ENCODE measurements around the gene C5orf47. TPM values are rescaled to one million over a fixed set of nuclear protein-coding genes. Genes with fewer than 3 reads are reported as not detected.

The C5orf47 gene
- total RNA-seq, 1 experiment from 2014 or later: not detected

- no peak overlapping the region for H3K4me3 ChIP-seq (ENCODE audit: low read length)
- no peaks in the 10 kb centered on the region for H3K27me3 ChIP-seq (ENCODE audit: low read length)
- DNase-seq: no peak
- no peaks in the 10 kb centered on the region for H4K20me1 ChIP-seq (ENCODE audit: insufficient read depth, low read depth, low read length)
- H3K4me2 ChIP-seq (ENCODE audit: low read depth, low read length, poor library complexity, severe bottlenecking): no peak overlapping the region
- H3K9ac ChIP-seq (ENCODE audit: low read length): no peak overlapping the region
- no peaks in the 10 kb centered on the region for H3K79me2 ChIP-seq (ENCODE audit: low read length)
- H3K4me1 ChIP-seq (ENCODE audit: low read length): no peaks in the 10 kb centered on the region
- no peaks in the 10 kb centered on the region for H3K9me3 ChIP-seq (ENCODE audit: low read length)
- no peaks in the 10 kb centered on the region for H3K36me3 ChIP-seq (ENCODE audit: insufficient read depth, low read length)
- no peak overlapping the region for H3K27ac ChIP-seq (ENCODE audit: low read length)
- no peaks in the 10 kb centered on the region for H3K9me2 ChIP-seq (replicated peaks; ENCODE audit: insufficient read depth, low read length)
- no peak overlapping the region for H2AFZ ChIP-seq (ENCODE audit: low read length)
These were observed 35.4 kb upstream of the C5orf47 start for GRCh38 chr5:173953528-173954090.

- H3K9me2 ChIP-seq (replicated peaks; ENCODE audit: insufficient read depth, low read length): no peaks in the 10 kb centered on the region
- no peaks in the 10 kb centered on the region for H3K9me3 ChIP-seq (ENCODE audit: low read length)
- no peaks in the 10 kb centered on the region for H3K79me2 ChIP-seq (ENCODE audit: low read length)
- no peak overlapping the region for H3K27ac ChIP-seq (ENCODE audit: low read length)
- no peak for DNase-seq
- H3K4me3 ChIP-seq (ENCODE audit: low read length): no peak overlapping the region
- H3K4me2 ChIP-seq (ENCODE audit: low read depth, low read length, poor library complexity, severe bottlenecking): no peak overlapping the region
- H3K27me3 ChIP-seq (ENCODE audit: low read length): no peaks in the 10 kb centered on the region
- H3K4me1 ChIP-seq (ENCODE audit: low read length): no peaks in the 10 kb centered on the region
- no peak overlapping the region for H3K9ac ChIP-seq (ENCODE audit: low read length)
- no peak overlapping the region for H2AFZ ChIP-seq (ENCODE audit: low read length)
- no peaks in the 10 kb centered on the region for H3K36me3 ChIP-seq (ENCODE audit: insufficient read depth, low read length)
- H4K20me1 ChIP-seq (ENCODE audit: insufficient read depth, low read depth, low read length): no peaks in the 10 kb centered on the region
These were observed 34.1 kb upstream of the C5orf47 start for GRCh38 chr5:173954671-173955521.

DNA sequence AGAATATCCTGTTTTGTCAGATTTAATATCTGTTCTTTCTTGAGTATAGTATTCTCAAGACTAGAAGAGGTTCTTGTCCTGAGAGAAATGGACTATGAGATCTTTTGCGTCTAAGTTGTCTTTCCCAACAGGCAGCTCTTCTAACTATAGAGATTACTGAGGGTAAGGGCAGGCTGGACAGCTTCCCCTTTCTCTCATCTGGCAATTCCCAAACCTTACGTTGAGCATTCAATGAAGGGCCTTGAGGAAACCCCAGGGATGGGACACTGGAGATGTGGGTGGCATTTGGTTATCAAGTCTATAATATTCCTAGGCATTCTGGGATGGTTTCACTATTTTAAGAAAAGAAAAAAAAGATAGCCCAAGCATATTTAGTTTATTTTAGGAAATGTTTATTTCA, 28.0 kb upstream of the C5orf47 start:
- H3K4me1 ChIP-seq (ENCODE audit: low read length): no peaks in the 10 kb centered on the region
- H2AFZ ChIP-seq (ENCODE audit: low read length): no peak overlapping the region
- no peaks in the 10 kb centered on the region for H3K9me3 ChIP-seq (ENCODE audit: low read length)
- no peaks in the 10 kb centered on the region for H3K27me3 ChIP-seq (ENCODE audit: low read length)
- H4K20me1 ChIP-seq (ENCODE audit: insufficient read depth, low read depth, low read length): no peaks in the 10 kb centered on the region
- H3K79me2 ChIP-seq (ENCODE audit: low read length): no peaks in the 10 kb centered on the region
- no peak for DNase-seq
- no peak overlapping the region for H3K4me3 ChIP-seq (ENCODE audit: low read length)
- H3K36me3 ChIP-seq (ENCODE audit: insufficient read depth, low read length): no peaks in the 10 kb centered on the region
- no peak overlapping the region for H3K27ac ChIP-seq (ENCODE audit: low read length)
- no peak overlapping the region for H3K9ac ChIP-seq (ENCODE audit: low read length)
- no peaks in the 10 kb centered on the region for H3K9me2 ChIP-seq (replicated peaks; ENCODE audit: insufficient read depth, low read length)
- H3K4me2 ChIP-seq (ENCODE audit: low read depth, low read length, poor library complexity, severe bottlenecking): no peak overlapping the region

GRCh38 chr5:173961418-173961817, 27.6 kb upstream of the C5orf47 start:
- Histone ChIP-seq H3K9me2 (replicated peaks; ENCODE audit: insufficient read depth, low read length) (no peaks in the 10 kb centered on the region), H3K4me1 (ENCODE audit: low read length) (no peaks in the 10 kb centered on the region), H3K27ac (ENCODE audit: low read length) (no peak overlapping the region), H3K4me2 (ENCODE audit: low read depth, low read length, poor library complexity, severe bottlenecking) (no peak overlapping the region), H3K9ac (ENCODE audit: low read length) (no peak overlapping the region), H3K9me3 (ENCODE audit: low read length) (no peaks in the 10 kb centered on the region), H3K36me3 (ENCODE audit: insufficient read depth, low read length) (no peaks in the 10 kb centered on the region), H2AFZ (ENCODE audit: low read length) (no peak overlapping the region), H4K20me1 (ENCODE audit: insufficient read depth, low read depth, low read length) (no peaks in the 10 kb centered on the region), H3K79me2 (ENCODE audit: low read length) (no peaks in the 10 kb centered on the region), H3K4me3 (ENCODE audit: low read length) (no peak overlapping the region), H3K27me3 (ENCODE audit: low read length) (no peaks in the 10 kb centered on the region)
- DNase-seq: no peak

GRCh38 chr5:173962436-173962972, 26.5 kb upstream of the C5orf47 start:
- Histone ChIP-seq H2AFZ (ENCODE audit: low read length) (no peak overlapping the region), H3K9me3 (ENCODE audit: low read length) (no peaks in the 10 kb centered on the region), H3K4me3 (ENCODE audit: low read length) (no peak overlapping the region), H3K27me3 (ENCODE audit: low read length) (no peaks in the 10 kb centered on the region), H3K79me2 (ENCODE audit: low read length) (no peaks in the 10 kb centered on the region), H3K4me2 (ENCODE audit: low read depth, low read length, poor library complexity, severe bottlenecking) (no peak overlapping the region), H3K27ac (ENCODE audit: low read length) (no peak overlapping the region), H3K36me3 (ENCODE audit: insufficient read depth, low read length) (no peaks in the 10 kb centered on the region), H4K20me1 (ENCODE audit: insufficient read depth, low read depth, low read length) (no peaks in the 10 kb centered on the region), H3K9me2 (replicated peaks; ENCODE audit: insufficient read depth, low read length) (no peaks in the 10 kb centered on the region), H3K4me1 (ENCODE audit: low read length) (no peaks in the 10 kb centered on the region), H3K9ac (ENCODE audit: low read length) (no peak overlapping the region)
- DNase-seq: no peak

DNA sequence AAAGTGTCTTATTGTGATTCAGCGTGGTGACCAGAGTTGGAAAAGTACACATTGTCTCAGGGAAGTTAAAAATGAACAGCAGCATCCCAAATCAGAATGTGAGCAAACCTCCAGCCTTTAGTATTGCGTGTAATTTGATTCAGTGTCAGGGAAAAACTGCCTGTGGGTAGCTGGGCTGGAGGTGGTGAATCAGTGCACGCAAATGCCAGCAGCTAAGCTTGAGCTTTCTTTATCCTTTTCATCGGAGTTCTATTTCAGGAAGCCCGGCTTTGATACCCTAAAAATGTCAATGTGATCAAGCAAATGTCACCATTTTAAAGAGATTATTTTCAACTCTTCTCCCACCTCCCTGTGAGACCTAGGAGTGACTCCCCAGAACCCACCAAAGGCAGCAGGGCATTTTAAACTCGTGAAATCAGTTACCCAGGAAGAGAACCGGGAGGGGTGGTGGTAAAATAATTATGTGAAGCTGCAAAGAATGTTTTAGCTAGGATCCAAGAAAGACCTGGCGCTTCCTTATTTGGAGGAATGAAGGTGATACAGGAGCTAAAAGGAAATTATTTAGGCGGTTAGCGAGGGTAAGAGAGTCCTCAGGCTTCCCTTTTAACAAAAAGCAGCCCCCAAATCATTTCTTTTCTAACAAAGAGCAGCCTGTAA, 25.7 kb upstream of the C5orf47 start:
- Histone ChIP-seq H3K4me3 (ENCODE audit: low read length) (no peak overlapping the region), H3K4me2 (ENCODE audit: low read depth, low read length, poor library complexity, severe bottlenecking) (no peak overlapping the region), H4K20me1 (ENCODE audit: insufficient read depth, low read depth, low read length) (no peaks in the 10 kb centered on the region), H3K9me3 (ENCODE audit: low read length) (no peaks in the 10 kb centered on the region), H3K9ac (ENCODE audit: low read length) (no peak overlapping the region), H2AFZ (ENCODE audit: low read length) (no peak overlapping the region), H3K4me1 (ENCODE audit: low read length) (no peaks in the 10 kb centered on the region), H3K36me3 (ENCODE audit: insufficient read depth, low read length) (no peaks in the 10 kb centered on the region), H3K27me3 (ENCODE audit: low read length) (no peaks in the 10 kb centered on the region), H3K9me2 (replicated peaks; ENCODE audit: insufficient read depth, low read length) (no peaks in the 10 kb centered on the region), H3K27ac (ENCODE audit: low read length) (no peak overlapping the region), H3K79me2 (ENCODE audit: low read length) (no peaks in the 10 kb centered on the region)
- no peak for DNase-seq

DNA sequence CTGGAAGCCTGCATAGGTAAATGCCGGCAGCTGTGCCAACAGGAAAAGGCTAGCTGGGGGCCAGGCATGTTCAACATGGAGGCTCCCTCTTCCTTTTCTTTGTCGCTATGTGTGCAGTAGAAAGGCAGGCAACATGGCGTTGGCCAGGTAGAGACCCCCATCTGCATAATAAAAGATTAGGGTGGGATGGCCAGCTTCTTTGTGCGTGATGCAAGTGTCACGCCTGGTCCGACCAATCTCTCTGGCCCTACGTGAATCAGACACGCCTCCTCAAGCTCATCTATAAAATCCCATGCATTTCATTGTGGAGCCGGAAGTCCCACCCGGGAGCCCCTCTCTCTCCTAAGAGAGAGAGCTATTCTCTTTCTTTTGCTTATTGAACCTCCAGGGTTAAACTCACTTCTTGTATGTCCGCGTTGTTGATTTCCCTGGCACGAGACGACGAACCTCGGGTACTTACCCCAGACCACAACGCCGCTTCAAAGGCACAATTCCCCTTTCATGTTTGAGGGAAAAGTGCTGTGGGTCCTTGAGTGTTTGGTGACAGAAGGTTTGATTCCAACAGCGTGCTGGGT, 25.0 kb upstream of the C5orf47 start:
- no peaks in the 10 kb centered on the region for H3K27me3 ChIP-seq (ENCODE audit: low read length)
- no peaks in the 10 kb centered on the region for H3K4me1 ChIP-seq (ENCODE audit: low read length)
- H3K9ac ChIP-seq (ENCODE audit: low read length): no peak overlapping the region
- no peak overlapping the region for H3K4me3 ChIP-seq (ENCODE audit: low read length)
- no peaks in the 10 kb centered on the region for H3K9me2 ChIP-seq (replicated peaks; ENCODE audit: insufficient read depth, low read length)
- no peak for DNase-seq
- H3K9me3 ChIP-seq (ENCODE audit: low read length): no peaks in the 10 kb centered on the region
- no peaks in the 10 kb centered on the region for H3K79me2 ChIP-seq (ENCODE audit: low read length)
- H3K27ac ChIP-seq (ENCODE audit: low read length): no peak overlapping the region
- no peak overlapping the region for H3K4me2 ChIP-seq (ENCODE audit: low read depth, low read length, poor library complexity, severe bottlenecking)
- H3K36me3 ChIP-seq (ENCODE audit: insufficient read depth, low read length): no peaks in the 10 kb centered on the region
- no peak overlapping the region for H2AFZ ChIP-seq (ENCODE audit: low read length)
- no peaks in the 10 kb centered on the region for H4K20me1 ChIP-seq (ENCODE audit: insufficient read depth, low read depth, low read length)

DNA sequence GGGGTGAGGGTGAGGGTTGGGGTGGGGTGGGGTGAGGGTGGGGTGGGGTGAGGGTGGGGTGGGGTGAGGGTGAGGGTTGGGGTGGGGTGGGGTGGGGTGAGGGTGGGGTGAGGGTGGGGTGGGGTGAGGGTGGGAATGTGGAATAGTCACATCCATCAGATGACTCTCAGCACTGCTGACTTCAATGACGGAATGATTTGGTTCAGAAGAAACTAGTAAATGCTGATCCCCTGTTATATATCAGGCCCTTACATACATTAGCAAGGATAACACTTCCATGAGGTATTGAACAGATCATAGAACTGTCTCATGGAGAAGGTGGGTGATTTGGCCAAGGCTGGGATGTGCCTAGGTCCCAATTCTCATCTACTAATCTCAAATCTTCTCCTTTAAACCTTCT, 24.5 kb upstream of the C5orf47 start:
- no peak overlapping the region for H3K4me2 ChIP-seq (ENCODE audit: low read depth, low read length, poor library complexity, severe bottlenecking)
- no peak overlapping the region for H3K4me3 ChIP-seq (ENCODE audit: low read length)
- H3K36me3 ChIP-seq (ENCODE audit: insufficient read depth, low read length): no peaks in the 10 kb centered on the region
- H4K20me1 ChIP-seq (ENCODE audit: insufficient read depth, low read depth, low read length): no peaks in the 10 kb centered on the region
- no peaks in the 10 kb centered on the region for H3K9me2 ChIP-seq (replicated peaks; ENCODE audit: insufficient read depth, low read length)
- no peaks in the 10 kb centered on the region for H3K79me2 ChIP-seq (ENCODE audit: low read length)
- H3K9me3 ChIP-seq (ENCODE audit: low read length): no peaks in the 10 kb centered on the region
- no peak for DNase-seq
- no peaks in the 10 kb centered on the region for H3K4me1 ChIP-seq (ENCODE audit: low read length)
- no peak overlapping the region for H3K27ac ChIP-seq (ENCODE audit: low read length)
- no peaks in the 10 kb centered on the region for H3K27me3 ChIP-seq (ENCODE audit: low read length)
- H3K9ac ChIP-seq (ENCODE audit: low read length): no peak overlapping the region
- H2AFZ ChIP-seq (ENCODE audit: low read length): no peak overlapping the region
